ENCODE results near the gene RGCC.

RGCC gene

DNA sequence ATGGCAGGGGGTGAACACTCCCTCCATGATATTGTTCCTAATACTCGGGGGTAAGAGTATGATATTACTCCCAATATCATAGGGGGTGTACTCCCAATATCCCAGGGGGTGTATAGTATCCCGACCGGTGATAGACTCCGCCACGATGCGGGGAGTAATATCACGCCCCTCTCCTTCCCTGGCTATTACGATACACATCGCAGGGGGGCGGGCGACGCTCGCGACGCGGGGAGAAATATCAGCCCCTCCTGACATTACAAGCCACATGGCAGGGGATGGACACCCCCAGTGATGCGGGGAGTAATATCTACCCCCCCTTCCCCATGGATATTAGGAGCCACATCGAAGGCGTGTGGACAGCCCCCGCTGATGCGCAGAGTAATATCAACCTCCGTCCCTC lies 3.2 kb upstream of the RGCC start:
- DNase-seq = no peak

DNA sequence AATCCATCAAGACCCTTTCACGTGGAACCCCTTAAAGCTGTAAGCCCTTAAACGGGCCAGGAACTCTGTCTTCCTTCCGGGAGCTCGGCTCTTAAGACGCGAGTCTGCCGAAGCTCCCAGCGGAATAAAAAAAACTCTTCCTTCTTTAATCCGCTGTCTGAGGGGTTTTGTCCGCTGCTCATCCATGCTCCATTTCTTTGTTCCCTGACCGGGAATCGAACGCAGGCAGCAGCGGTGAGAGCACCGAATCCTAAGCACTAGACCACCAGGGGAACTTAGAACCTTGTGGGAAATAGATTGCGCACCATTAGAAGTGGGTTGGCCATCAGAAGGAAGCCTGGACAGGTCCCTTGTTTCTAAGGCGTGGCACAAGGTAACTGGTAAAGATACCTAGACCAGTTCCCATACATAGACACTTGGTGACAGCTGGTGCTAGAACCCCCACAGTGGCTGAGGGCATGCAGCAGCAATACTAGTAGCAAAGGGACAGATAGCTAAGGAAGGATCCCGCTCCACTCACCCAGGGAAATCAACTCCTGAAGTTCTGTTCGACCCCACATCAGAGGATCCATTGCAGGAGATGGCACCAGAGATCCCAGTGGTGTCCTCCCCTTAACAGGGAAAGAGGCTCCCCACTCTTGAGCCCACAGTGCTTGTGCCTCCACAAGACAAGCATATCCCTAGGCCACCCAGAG lies 1.5 kb upstream of the RGCC start:
- no peak for DNase-seq

DNA sequence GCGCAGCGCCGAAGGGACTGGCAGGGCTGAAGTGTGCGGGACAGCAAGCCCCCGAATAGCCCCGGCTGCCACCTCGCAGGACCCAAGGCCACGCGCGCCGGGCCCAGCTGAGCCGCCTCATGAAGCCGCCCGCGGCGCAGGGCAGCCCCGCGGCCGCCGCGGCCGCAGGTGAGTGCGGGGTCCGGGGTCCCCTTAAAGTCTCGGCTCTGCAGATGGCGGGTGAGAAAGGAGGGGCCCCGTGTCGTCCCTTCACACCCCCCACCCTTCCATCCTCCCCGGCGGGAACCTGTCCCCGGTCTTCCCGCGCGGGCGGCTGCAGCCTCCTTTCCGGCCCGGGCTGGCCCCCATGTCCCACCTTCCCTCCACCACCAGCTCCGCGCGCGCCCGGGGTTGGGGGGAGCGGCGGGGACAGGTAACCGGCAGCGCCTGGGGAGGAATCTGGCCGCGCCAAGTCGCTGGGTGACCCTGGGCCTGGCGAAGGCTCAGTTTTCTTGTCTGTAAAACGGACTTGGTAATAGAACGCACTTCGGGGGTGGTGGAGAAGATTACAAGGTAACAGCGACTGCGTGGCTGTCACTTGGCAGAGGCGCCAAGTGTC lies 338 bp downstream of the RGCC start:
- DNase-seq = peak; percentile 47

DNA sequence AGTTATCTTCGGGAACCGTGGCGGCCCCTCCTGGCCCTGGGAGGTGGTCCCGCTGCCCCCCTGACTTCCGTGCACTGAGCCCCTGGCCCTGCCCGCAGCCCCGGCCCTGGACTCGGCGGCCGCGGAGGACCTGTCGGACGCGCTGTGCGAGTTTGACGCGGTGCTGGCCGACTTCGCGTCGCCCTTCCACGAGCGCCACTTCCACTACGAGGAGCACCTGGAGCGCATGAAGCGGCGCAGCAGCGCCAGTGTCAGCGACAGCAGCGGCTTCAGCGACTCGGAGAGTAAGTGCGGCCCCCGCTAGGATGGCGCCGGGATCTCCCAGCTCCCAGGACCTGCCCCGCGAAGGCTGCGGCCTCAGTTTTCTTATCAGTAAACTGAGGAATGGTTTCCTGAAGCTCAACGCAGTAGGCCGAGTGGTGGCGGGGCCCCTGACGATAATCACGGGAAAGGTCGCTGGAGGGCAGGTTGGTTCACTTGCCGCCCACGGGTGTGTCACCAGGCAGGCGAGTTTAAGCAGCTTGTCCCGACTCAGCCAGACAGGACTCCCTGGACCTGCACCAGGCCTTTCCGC lies 924 bp downstream of the RGCC start:
- DNase-seq = peak; percentile 61

DNA sequence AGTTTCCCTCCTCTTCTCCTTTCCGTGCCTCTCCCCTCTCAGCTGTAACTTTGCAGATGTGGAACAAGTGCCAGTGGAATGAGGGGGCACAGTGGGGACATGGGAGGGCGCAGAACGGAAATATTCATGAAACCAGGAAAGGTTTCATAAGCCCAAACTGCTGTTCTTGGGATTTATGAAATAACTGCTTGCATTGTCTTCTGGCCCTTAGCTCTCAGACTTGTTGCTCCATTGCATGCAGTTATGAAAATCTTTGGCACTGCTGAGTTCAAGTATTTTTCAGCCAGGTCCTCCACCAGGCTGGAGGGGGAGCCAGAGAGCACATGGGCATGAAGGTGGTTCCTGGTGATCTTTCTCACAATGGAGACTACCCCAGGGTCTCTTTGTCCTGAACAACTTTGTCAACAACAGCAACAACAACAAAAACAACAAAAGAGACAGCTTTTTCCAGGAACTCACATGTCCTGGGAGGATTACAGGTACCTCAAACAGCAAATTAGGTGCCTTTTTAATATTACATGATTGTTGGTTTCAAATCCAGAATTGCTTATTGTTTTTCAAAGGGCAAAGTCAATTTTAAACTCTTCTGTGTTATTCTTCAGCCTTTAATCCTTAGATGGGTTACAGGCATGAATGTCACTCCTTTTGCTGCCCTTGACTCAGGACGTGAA lies 1.5 kb downstream of the RGCC start:
- peak; percentile 85 for DNase-seq

DNA sequence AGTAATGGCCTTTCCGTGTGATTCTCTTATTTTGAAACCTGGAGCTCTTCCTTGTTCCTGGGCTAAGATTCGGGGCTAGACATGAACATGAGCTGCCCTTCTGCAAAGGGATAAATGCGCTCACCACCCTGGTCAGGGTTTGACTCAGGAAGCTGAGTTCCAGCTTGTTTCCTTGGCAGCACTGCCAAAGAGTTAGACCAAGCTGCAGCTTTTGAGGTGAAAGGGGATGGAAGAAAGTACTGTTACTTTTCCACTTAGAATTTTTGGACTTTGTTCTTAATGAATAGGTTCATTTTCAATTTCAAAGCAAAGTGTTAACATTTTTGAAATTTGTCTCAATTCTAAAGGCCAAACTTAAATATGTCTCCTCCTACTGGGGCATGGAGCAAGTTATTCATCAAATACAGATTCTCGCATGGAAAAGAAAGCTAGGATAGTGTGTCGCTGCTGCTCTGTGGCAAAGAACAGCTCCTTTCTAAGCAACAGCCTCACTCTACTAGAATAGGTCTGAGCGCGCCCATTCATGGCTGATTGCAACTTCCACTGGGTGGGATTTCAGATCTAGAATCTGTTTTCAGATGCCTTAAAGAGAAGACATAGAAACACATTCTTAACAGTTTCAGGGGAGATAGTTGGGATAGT lies 2.2 kb downstream of the RGCC start:
- no peak for DNase-seq

DNA sequence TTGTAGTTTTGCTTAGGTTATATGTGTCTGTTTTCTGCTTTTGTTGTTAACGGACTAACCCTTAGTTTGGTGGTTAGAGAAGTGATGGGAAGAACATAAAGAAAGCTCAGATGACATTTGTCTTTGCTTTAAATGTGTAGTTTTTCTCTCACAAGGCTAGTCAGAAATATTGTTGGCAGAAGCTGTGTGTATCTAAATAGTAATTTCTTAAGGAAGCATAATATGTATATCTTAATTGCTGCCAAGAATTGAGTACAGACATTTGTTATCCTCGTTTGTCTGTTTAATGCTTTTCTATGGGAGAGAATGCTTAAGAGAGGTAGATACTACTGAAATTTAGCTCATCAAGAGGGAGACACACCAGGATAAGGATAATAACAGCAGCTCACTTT lies 2.7 kb downstream of the RGCC start:
- no peak for DNase-seq

DNA sequence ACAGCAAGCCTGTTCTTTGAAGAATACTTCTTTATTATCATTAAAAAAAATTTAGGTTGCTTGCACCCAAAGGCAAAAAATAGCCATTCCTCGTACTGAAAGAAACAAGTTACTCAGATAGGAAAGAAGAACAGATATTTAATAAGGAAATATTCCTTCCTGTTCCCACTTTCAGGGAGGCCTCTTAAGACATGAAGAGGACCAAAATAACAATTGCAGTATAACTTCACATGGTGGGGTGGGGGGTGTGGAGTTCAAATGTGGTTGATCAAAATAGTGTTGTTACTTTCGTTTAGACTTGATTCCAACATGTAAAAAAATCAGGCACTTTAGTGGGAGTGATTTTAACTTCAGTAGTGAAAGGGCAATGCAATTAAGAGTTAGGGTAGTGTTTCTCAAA lies 3.6 kb downstream of the RGCC start:
- no peak for DNase-seq

DNA sequence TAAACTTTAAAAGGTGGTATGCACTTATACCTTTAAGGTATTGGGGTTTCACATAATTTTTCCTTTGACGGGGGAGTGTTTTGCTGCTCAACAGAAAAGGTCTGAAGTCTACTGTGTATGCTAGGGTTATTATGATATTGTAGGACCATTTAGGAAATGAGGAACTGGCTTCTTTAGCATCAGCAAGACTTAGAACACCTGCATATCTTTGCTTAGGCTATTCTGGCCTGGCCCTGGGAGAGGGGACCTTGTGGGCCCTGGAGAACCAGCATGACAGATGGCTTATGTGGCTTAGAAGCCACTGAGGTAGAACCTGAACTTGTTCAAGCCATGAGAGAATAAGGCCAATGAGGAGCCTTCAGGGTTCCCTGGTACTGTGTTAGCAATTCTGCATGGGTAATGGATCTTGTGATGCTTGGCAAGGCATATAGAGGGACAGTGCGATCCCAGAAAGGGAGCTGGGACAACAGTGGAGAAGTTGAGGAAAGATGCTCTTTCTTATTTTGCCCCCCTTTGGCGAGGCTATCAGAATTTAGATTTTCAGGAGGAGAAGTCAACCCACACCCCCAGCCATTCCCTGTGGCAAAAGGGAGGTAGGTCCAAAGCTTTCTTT lies 4.3 kb downstream of the RGCC start:
- no peak for DNase-seq

DNA sequence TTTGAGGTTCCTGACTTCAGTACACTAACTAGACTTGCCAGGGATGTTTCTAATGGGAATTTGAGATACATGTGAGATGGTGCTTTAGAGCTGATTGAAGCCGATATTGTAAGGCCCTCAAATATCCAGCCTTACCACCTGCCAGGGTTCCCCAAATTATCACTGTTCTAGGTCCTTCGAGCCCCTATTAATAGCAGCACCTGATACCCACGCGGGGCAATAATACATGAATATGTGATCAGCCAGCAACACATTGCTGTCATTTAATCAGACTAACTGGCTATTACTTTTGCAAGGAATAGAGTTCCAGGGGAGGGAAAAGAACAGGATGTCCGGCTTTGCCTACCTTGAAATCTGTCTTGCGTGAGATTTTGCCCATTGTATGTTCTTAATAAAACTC lies 5.1 kb downstream of the RGCC start:
- DNase-seq = no peak

DNA sequence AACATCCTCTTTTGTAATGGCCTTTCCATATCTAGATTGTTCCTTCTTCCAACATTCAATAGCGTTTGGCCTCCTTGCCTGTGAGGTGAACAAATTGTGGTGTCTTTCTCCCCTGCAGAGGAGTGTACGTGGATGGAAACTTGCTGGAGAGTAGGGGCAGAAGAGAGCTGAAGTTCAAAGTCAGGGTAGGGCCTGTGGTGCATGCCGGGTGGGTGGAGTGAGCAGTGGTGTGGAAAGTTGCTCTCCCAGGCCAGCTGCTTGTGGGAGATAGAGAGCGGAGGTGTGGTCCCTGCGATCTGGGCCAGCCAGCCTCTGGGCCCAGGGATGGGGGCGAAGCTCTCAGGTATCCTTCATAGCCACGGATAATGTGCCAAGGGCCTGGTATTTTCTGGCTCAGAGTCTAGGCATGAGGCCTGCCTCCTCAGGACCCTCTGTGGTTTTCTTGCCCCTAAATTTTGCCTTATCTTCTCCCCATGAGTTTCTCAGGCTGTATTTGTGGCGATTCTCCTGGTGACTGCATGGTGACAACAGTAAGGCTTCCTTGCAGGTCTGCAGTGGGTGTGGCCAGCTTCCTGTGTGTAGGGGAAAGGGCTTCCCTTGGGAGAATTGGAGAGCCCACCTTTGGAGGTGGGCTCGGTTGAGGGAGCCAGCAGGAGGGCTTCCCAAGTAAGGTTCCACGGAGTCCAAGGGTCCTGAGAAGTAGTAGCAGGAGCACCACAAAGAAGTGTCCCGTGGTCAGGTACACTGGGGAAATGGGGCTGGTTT lies 6.7 kb downstream of the RGCC start:
- DNase-seq = peak; percentile 94

DNA sequence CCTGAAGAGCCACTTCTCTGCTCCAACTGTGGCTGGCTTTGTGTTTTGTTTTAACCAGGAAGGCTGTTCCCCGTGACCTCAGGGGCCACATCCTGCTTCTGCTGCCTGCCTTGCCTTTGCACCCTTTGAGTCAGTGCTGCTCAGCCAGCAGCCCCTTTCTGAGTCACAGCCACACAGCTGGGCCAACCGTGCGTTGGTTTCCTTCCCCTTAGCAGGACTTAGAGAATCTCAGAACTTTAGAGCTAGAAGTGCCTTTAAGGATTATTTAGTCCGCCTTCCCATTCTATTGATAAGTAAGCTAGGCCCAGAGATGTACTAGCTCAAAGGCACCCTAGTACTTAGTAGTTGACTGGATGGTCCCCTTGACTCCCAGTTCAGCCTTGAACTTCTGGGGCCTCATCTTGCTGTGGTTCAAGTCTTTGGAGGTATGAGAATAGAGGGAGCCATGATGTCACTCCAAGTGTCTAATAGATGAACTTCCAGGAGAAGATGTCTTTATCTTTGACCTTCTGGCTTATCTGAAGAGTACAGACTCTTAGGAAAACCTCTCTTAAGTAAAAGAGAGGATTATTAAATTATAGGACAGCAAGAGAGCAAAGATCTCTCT lies 8.0 kb downstream of the RGCC start:
- DNase-seq = peak; percentile 84

DNA sequence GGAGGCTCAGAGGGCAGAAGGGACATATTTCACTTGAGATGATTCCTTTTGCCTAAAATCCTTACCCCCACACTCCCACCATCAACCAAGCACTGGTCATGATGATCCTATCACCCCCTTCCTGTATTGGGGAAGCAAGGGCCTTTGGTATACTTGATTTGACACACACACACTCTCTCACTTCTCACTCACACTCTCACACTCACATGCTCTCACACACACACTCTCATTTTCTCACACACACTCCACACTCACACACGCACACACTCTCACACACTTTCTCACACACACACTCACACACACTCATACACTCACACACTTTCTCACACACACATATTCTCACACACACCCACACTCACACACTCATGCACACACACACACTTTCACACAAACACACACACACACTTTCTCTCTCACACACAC lies 8.6 kb downstream of the RGCC start:
- no peak for DNase-seq

DNA sequence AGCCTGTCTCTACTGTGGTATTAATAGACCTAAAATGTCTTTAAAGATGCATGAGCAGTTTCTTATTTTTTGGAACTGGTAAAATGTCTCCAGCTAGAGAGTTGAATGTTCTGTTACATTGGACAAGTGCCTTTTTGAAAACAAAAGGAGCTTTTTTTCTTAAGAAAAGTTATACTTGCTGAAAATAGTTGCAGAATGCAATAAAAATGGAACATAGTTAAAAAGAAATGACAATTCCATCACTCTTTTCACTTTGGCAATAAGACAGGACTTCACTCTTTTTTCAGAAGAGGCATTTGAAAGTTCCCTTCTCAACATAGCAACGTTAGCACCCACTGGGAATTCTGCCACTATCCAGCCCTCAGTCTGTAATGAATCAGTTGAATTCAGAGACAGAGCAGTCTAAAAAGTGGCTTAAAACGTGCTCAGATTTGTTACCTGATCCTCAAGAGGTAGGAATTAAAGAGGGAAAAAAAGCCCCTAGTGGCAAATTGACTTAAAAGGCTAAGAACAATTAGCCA lies 10.1 kb downstream of the RGCC start:
- DNase-seq = no peak

DNA sequence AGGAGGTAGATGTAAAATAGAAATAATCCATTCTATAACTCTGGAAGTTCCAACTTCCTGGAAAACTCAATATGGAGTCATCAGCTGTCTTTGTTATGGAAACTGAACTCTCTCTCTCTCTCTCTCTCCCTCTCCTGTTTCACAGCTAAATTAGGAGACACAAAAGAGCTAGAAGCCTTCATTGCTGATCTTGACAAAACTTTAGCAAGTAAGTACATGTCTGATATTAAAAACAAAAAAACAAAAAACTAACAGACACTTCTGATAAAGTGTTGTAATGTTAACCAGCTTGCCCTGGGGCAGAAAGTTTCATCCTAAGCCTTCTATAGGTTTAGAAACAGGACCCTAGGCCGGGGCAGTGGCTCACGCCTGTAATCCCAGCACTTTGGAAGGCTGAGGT lies 11.3 kb downstream of the RGCC start:
- DNase-seq = no peak

DNA sequence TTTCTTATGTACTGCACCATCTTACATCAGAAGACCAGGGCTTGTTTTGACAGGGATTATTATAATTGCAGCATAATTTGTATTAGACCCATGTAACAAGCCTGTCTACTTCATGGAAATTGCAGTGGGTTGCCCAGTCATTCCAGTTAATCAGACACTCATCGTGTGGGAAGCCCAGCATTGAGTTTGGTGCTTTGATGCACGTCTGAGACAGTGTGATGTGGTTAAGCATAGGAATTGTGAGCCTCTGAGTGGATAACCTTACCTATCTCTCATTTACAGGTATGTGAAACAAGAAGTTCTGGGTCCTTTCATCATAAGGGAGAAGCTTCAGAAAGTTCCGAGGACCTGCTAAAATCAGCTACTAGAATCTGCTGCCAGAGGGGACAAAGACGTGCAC lies 12.8 kb downstream of the RGCC start:
- DNase-seq = no peak

DNA sequence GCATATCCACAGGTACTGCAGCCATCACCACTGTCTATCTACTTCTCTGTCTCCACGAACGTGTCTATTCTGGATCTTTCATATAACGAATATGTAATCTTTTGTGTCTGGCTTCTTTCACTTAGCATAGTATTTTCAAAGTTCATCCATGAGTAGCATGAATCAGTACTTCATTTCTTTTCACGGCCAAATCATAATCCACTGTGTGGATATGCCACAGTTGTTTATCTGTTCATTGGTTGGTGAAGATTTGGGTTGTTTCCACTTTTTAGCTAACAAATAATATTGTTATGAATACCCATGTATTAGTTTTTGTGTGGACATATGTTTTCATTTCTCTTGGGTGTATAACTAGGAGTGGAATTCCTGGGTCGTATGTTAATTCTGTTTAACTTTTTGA lies 14.4 kb downstream of the RGCC start:
- no peak for DNase-seq

DNA sequence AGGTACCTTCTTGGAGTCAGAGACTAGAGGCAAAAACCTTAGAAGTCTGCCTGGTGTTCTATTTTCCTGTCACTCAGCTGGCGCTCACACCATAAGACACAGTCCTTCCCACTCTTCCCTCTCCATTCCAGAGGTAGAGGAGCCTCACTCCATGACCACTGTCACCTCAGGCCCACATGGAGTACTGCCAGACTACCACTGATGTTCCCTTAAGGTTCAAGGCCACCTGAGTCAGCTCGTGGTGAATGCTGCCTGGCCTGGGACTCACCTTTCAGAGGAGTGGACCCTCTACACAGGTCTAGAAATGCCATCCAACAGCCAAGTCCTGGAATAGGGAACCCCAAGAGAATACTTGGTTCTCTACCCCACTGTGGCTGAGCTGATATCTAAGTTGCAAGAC lies 29.9 kb downstream of the RGCC start:
- no peak for DNase-seq

DNA sequence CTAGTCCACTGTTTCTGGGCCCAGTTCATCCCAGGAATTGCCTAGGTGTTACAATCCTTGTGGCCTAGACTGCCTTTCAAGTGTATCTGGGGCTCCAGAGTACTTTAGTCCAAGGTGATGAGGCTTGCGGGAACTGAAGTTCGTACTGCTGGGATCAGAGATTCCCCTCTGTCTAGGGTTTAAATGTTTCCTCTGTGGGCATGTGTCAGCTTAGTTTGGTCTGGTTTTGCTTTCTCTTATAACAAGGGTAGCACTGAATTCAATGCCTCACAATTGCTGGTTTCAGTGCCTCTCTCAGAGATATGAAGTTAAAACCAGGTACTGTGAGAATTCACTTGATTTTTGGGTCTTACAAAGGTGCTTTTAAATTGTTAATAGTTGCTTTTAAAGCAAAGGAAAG lies 30.8 kb downstream of the RGCC start:
- no peak for DNase-seq

DNA sequence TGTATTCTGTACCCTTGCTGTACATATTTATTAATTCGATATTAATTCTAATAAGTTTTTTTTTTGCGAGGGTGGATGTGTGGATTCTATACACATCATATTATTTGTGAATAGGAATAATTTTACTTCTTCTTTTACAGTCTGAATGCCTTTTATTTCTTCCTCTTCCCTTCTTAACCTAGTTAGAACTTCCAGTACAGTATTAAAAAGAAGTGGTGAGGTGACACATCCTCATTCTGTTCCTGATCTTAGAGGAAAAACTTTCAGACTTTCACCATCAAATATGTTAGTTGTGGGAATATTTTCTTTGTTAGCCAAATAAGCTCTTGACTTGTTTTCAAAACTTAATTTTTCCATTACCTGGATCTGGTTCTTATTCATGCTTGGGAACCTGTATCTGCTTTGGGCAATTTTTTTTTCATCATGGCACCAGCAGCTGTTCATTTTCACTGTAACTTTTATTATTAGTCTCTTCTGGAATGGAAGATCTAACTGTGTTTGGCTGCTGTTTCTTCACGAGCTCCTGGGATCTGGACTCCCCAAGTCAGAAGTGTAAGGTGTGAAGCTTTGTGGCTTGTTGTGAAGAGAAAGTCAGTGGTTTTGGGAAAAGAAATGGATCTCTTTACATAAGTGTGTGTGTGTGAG lies 33.1 kb downstream of the RGCC start:
- DNase-seq = no peak

DNA sequence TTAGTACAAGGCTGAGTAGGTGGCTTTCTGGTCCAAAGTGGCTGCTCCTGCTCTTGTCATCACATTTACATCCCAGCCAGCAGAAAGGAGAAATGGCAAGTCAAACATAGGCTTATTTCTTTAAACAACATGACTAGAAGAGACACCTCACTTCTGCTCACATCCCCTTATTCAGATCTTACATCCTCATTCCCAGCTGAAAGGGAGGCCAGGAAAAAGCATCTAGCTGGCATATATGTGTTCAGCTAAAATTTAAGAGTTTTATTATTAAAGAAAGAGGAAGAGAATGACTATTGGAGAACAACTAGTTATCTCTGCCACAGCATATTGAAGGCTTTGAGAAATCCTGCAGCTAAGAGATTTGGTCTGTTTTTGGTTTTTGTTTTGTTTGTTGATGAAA lies 34.1 kb downstream of the RGCC start:
- DNase-seq = no peak

Measured in hematopoietic multipotent progenitor cell treated with erythropoietin and hydrocortisone succinate and interleukin-3 and kit ligand, for 4 days (in vitro differentiated cells).